SK-N-SH (cell line): ENCODE results near the gene SWAP70. TPM values are rescaled to one million over a fixed set of nuclear protein-coding genes. Genes with fewer than 3 reads are reported as not detected.

ENCODE experiments used
- CTCF ChIA-PET: fragments of 300-600, 350-600 bp; formaldehyde crosslinking; extraction: SDS; loops from one replicate; lab custom pipeline; 2021; lab: Yijun Ruan, JAX
- POLR2A ChIA-PET: fragments of 350-600 bp; sonication (Branson Sonifier 250); formaldehyde crosslinking; extraction: SDS; loops from one replicate; lab custom pipeline; 2020; ENCODE audit warnings: antibody characterized with exemption, inconsistent platforms; lab: Yijun Ruan, JAX
- DNase-seq: peaks from one replicate; pipeline ENCODE4 v3.0.0; 2012
- H2AFZ ChIP-seq: fragments of 200-600 bp; sonication (generic); 2 replicates; pipeline ENCODE4 v1.8.1; 2016; ENCODE audit warnings: antibody characterized with exemption, mild to moderate bottlenecking, low read depth
- H3F3A ChIP-seq: fragments of 200-600 bp; sonication (generic); replicated peaks from 2 replicates; pipeline ENCODE3; 2016; ENCODE audit warnings: antibody characterized with exemption, mild to moderate bottlenecking; ENCODE audit not compliant: insufficient read depth
- H3K27ac ChIP-seq, 2 experiments: fragments of 200-500 bp in 1 of 2; fragments of 200-600 bp in 1 of 2; sonication (Bioruptor generic) in 1 of 2; sonication (generic), shearing (Covaris generic) in 1 of 2; 2 replicates each; pipeline versions ENCODE4 v1.5.1 to v1.6.1; 2014 to 2016; ENCODE audit warnings: low read depth in 2 of 2, inconsistent platforms in 1 of 2, low read length in 1 of 2, mild to moderate bottlenecking in 1 of 2, mixed read lengths in 1 of 2
- H3K27me3 ChIP-seq: fragments of 200-600 bp; sonication (generic), shearing (Covaris generic); 2 replicates; pipeline ENCODE4 v1.6.1; 2016; ENCODE audit warnings: mixed run types; ENCODE audit not compliant: insufficient read depth
- H3K36me3 ChIP-seq, 2 experiments: fragments of 200-500 bp in 1 of 2; fragments of 200-600 bp in 1 of 2; sonication (Bioruptor generic) in 1 of 2; sonication (generic) in 1 of 2; replicated peaks in 1 of 2; 2 replicates each; pipeline versions ENCODE3 to v1.5.1; 2014 to 2016; ENCODE audit warnings: low read length in 1 of 2, mild to moderate bottlenecking in 1 of 2; ENCODE audit not compliant: insufficient read depth in 2 of 2, control insufficient read depth in 1 of 2
- H3K4me1 ChIP-seq, 2 experiments: fragments of 200-500 bp in 1 of 2; fragments of 200-600 bp in 1 of 2; sonication (Bioruptor generic) in 1 of 2; sonication (generic), shearing (Covaris generic) in 1 of 2; 2 replicates each; pipeline versions ENCODE4 v1.5.1 to v1.6.1; 2014 to 2016; ENCODE audit warnings: low read depth in 1 of 2, low read length in 1 of 2, mixed run types in 1 of 2; ENCODE audit not compliant: insufficient read depth in 2 of 2, control insufficient read depth in 1 of 2
- H3K4me2 ChIP-seq: fragments of 200-600 bp; sonication (generic), shearing (Covaris generic); 2 replicates; pipeline ENCODE4 v1.6.1; 2017; ENCODE audit warnings: mixed run types
- H3K4me3 ChIP-seq, 2 experiments: fragments of 200-500 bp in 1 of 2; fragments of 200-600 bp in 1 of 2; sonication (Bioruptor generic) in 1 of 2; sonication (generic), shearing (Covaris generic) in 1 of 2; 2 replicates each; pipeline versions ENCODE4 v1.5.1 to v1.8.1; 2014 to 2016; ENCODE audit warnings: low read depth in 2 of 2, inconsistent platforms in 1 of 2, low read length in 1 of 2, mild to moderate bottlenecking in 1 of 2, mixed read lengths in 1 of 2, moderate library complexity in 1 of 2
- H3K79me2 ChIP-seq: fragments of 200-600 bp; sonication (generic); 2 replicates; pipeline ENCODE4 v1.8.1; 2017; ENCODE audit warnings: mild to moderate bottlenecking; ENCODE audit not compliant: insufficient read depth
- H3K9ac ChIP-seq: fragments of 200-600 bp; sonication (generic); 2 replicates; pipeline ENCODE4 v1.6.1; 2017; ENCODE audit warnings: mixed run types
- H3K9me2 ChIP-seq: fragments of 200-600 bp; sonication (generic); 2 replicates; pipeline ENCODE4 v1.6.1; 2017; ENCODE audit warnings: mixed run types
- H3K9me3 ChIP-seq: fragments of 200-600 bp; sonication (generic); 2 replicates; pipeline ENCODE4 v1.6.1; 2017; ENCODE audit warnings: mixed run types, mild to moderate bottlenecking, moderate library complexity
- H4K20me1 ChIP-seq: fragments of 200-600 bp; sonication (generic); 2 replicates; pipeline ENCODE4 v1.6.1; 2017; ENCODE audit warnings: mild to moderate bottlenecking, mixed run types; ENCODE audit not compliant: insufficient read depth
- CHD2 ChIP-seq: fragments of 150-350 bp; IDR thresholded peaks from 2 replicates; pipeline ENCODE4 v1.6.1; 2018; ENCODE audit warnings: low read length; ENCODE audit not compliant: partially characterized antibody
- ELF1 ChIP-seq: IDR thresholded peaks from 2 replicates; pipeline ENCODE4 v1.4.0; 2012
- EZH2phosphoT487 ChIP-seq: fragments of 200-600 bp; sonication (generic); IDR thresholded peaks from 2 replicates; pipeline ENCODE4 v1.6.1; 2017; ENCODE audit warnings: low read depth, mixed run types, mild to moderate bottlenecking, antibody characterized with exemption, moderate library complexity, borderline replicate concordance
- FOSL2 ChIP-seq: IDR thresholded peaks from 2 replicates; pipeline ENCODE4 v1.4.0; 2012; ENCODE audit warnings: low read depth, mild to moderate bottlenecking, moderate library complexity, borderline replicate concordance
- FOXM1 ChIP-seq: IDR thresholded peaks from 2 replicates; pipeline ENCODE4 v1.4.0; 2012; ENCODE audit warnings: low read depth, mild to moderate bottlenecking
- GATA2 ChIP-seq: sonication (generic); formaldehyde crosslinking; IDR thresholded peaks from 2 replicates; pipeline ENCODE4 v1.5.0; 2020; ENCODE audit warnings: mild to moderate bottlenecking, missing genetic modification reagents
- SIN3A ChIP-seq: IDR thresholded peaks from 2 replicates; pipeline ENCODE4 v1.6.1; 2012; ENCODE audit warnings: low read depth, mild to moderate bottlenecking, low read length, moderate library complexity, borderline replicate concordance
- SMC3 ChIP-seq: IDR thresholded peaks from 2 replicates; pipeline ENCODE4 v1.6.1; 2012; ENCODE audit warnings: low read depth, low read length, improper control_type of control experiment
- TAF1 ChIP-seq: IDR thresholded peaks from 2 replicates; pipeline ENCODE4 v1.6.1; 2012; ENCODE audit warnings: low read depth, mild to moderate bottlenecking, low read length, moderate library complexity, borderline replicate concordance
- TEAD4 ChIP-seq: IDR thresholded peaks from 2 replicates; pipeline ENCODE4 v1.4.0; 2012; ENCODE audit warnings: mild to moderate bottlenecking, borderline replicate concordance; ENCODE audit not compliant: insufficient read depth
- WGBS: methylation state at CpG from one replicate; pipeline ENCODE4 v1.1.6; 2017; ENCODE audit warnings: low lambda C conversion rate; 5-methylcytosine and 5-hydroxymethylcytosine counted together
- polyA plus RNA-seq, 3 experiments: library from polyadenylated mRNA; depleted of rRNA; stranded (reverse); fragments of >200 nt; gene quantifications; 2 replicates each; pipeline ENCODE4 v1.2.3, GENCODE V29; 2012
- TF ChIP-seq, protein P1 (sequence below): IDR thresholded peaks from 2 replicates; pipeline ENCODE4 v1.6.1; 2012; ENCODE audit warnings: mild to moderate bottlenecking, low read depth, low read length, moderate library complexity
- TF ChIP-seq, protein P2 (sequence below): fragments of 150-350 bp; IDR thresholded peaks from 2 replicates; pipeline ENCODE4 v1.6.1; 2017; ENCODE audit warnings: antibody characterized with exemption, low read length, low read depth, borderline replicate concordance
- TF ChIP-seq, protein P3 (sequence below): IDR thresholded peaks from 2 replicates; pipeline ENCODE4; 2012
- TF ChIP-seq, protein P4 (sequence below): IDR thresholded peaks from 2 replicates; pipeline ENCODE4 v1.4.0; 2012; ENCODE audit warnings: low read depth, borderline replicate concordance
- TF ChIP-seq, protein P5 (sequence below): fragments of 150-350 bp; IDR thresholded peaks from 2 replicates; pipeline ENCODE4 v1.6.1; 2016; ENCODE audit warnings: mild to moderate bottlenecking, low read depth, low read length

The SWAP70 gene
- polyA plus RNA-seq, 1 of the 3 experiments (the other 2 are of a cell fraction) = 10.6 TPM

DNA sequence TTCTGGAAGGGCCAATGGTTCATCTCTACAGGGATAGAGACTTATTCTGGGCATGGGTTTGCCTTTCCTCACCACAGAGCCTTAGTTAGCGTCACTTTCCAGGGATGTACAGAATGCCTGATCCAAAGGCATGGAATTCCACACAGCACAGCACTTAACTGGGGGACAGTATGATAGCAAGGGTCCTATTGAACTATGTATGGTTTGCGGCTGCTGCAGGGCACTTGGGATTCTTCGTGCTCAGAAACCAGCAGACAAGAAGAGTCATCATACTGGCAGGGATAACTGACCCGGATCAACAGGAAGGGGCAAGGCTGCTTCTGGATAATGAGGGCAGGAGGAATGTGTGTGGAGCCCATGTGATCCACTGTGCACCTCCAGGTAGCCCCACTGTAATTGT lies 105.7 kb downstream of the SWAP70 start (continued):
- no peak for TF ChIP-seq CHD2
- no peak for TF ChIP-seq TAF1
- TF ChIP-seq SIN3A = no peak
- no peak for TF ChIP-seq ELF1
- TF ChIP-seq, all 33 proteins: peak for 0

DNA sequence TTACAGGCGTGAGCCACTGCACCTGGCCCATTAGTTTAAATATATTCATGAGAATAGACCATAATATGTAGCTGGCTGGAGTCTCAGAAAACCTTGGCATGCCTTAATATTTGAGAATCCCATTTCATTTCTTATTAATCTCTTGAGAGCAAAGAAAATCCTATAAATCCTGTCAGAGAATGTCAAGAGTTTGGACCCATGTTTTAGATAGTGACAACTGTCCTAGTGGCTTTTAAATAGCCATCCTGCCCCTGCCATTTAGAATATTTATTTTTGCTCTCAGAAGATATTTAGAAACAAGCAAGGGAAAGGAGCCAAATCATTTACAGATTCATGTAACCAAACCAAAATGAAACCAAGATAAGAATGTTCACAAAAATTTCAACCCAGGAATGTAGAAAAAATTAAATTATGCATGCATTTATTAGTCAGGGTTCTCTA lies 107.2 kb downstream of the SWAP70 start:
- POLR2A ChIA-PET = no interaction called here
- Histone ChIP-seq H3K36me3 (peaks cover 0 to 3% of the 10 kb centered on the region in 2 experiments), H3K9me3 (no peaks in the 10 kb centered on the region), H4K20me1 (no peaks in the 10 kb centered on the region), H3K4me3 (no peak overlapping the region), H3K27me3 (no peaks in the 10 kb centered on the region), H3F3A (peaks cover 21% of the 10 kb centered on the region), H2AFZ (no peak overlapping the region), H3K4me1 (peaks cover 9 to 10% of the 10 kb centered on the region in 2 experiments; a peak in 3 of 4 replicates), H3K27ac (no peak overlapping the region), H3K79me2 (no peaks in the 10 kb centered on the region), H3K4me2 (no peak overlapping the region), H3K9ac (no peak overlapping the region), H3K9me2 (no peaks in the 10 kb centered on the region)
- no peak for TF ChIP-seq FOXM1
- TF ChIP-seq, protein P1, sequence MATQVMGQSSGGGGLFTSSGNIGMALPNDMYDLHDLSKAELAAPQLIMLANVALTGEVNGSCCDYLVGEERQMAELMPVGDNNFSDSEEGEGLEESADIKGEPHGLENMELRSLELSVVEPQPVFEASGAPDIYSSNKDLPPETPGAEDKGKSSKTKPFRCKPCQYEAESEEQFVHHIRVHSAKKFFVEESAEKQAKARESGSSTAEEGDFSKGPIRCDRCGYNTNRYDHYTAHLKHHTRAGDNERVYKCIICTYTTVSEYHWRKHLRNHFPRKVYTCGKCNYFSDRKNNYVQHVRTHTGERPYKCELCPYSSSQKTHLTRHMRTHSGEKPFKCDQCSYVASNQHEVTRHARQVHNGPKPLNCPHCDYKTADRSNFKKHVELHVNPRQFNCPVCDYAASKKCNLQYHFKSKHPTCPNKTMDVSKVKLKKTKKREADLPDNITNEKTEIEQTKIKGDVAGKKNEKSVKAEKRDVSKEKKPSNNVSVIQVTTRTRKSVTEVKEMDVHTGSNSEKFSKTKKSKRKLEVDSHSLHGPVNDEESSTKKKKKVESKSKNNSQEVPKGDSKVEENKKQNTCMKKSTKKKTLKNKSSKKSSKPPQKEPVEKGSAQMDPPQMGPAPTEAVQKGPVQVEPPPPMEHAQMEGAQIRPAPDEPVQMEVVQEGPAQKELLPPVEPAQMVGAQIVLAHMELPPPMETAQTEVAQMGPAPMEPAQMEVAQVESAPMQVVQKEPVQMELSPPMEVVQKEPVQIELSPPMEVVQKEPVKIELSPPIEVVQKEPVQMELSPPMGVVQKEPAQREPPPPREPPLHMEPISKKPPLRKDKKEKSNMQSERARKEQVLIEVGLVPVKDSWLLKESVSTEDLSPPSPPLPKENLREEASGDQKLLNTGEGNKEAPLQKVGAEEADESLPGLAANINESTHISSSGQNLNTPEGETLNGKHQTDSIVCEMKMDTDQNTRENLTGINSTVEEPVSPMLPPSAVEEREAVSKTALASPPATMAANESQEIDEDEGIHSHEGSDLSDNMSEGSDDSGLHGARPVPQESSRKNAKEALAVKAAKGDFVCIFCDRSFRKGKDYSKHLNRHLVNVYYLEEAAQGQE = no peak
- no peak for TF ChIP-seq SMC3
- no peak for TF ChIP-seq CHD2
- no peak for TF ChIP-seq GATA2
- no peak for TF ChIP-seq FOSL2
- 83% methylated on average over 1 of the region's 1 CpG for WGBS
- no peak for DNase-seq
- CTCF ChIA-PET = no interaction called here

DNA sequence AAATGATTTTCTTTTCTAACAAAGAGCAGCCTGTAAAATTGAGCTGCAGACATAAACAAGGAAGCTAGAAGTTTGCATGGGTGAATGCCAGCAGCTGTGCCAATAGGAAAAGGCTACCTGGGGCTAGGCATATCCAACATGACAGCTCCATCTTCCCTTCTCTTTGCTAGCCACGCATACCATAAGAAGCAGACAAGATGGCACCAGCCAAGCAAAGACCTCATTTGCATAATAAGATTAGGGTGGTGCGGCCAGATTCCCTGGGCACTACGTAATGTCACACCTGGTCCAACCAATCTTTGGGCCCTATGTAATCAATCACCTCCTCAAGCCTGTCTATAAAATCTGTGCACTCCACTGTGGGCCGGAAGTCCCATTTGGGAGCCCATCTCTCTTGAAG lies 108.3 kb downstream of the SWAP70 start:
- ChIA-PET POLR2A (interaction anchor here (0.6 kb wide), 1 partner anchor 65 kb away, joined by 4 read pairs; no protein-coding TSS in a partner anchor), CTCF (interaction anchor here (1.7 kb wide), 1 partner anchor 14 kb away, joined by 5 read pairs; no protein-coding TSS in a partner anchor)
- Histone ChIP-seq H3K27me3 (no peaks in the 10 kb centered on the region), H3K4me2 (no peak overlapping the region), H3K4me3 (no peak overlapping the region), H3K27ac (no peak overlapping the region), H3K9me3 (no peaks in the 10 kb centered on the region), H3K9me2 (no peaks in the 10 kb centered on the region), H3K36me3 (peaks cover 3% of the 10 kb centered on the region in 2 experiments), H4K20me1 (no peaks in the 10 kb centered on the region), H2AFZ (no peak overlapping the region), H3K79me2 (no peaks in the 10 kb centered on the region), H3F3A (peaks cover 26% of the 10 kb centered on the region), H3K9ac (no peak overlapping the region), H3K4me1 (peaks cover 3 to 17% of the 10 kb centered on the region in 2 experiments; a peak in 3 of 4 replicates)
- TF ChIP-seq SIN3A (no peak), SMC3 (no peak), TAF1 (no peak), ELF1 (no peak), EZH2phosphoT487 (no peak), FOXM1 (no peak), TEAD4 (no peak)
- TF ChIP-seq, protein P2, sequence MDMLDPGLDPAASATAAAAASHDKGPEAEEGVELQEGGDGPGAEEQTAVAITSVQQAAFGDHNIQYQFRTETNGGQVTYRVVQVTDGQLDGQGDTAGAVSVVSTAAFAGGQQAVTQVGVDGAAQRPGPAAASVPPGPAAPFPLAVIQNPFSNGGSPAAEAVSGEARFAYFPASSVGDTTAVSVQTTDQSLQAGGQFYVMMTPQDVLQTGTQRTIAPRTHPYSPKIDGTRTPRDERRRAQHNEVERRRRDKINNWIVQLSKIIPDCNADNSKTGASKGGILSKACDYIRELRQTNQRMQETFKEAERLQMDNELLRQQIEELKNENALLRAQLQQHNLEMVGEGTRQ = no peak
- TF ChIP-seq, protein P3, sequence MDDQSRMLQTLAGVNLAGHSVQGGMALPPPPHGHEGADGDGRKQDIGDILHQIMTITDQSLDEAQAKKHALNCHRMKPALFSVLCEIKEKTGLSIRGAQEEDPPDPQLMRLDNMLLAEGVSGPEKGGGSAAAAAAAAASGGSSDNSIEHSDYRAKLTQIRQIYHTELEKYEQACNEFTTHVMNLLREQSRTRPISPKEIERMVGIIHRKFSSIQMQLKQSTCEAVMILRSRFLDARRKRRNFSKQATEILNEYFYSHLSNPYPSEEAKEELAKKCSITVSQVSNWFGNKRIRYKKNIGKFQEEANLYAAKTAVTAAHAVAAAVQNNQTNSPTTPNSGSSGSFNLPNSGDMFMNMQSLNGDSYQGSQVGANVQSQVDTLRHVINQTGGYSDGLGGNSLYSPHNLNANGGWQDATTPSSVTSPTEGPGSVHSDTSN = no peak
- TF ChIP-seq, protein P4, sequence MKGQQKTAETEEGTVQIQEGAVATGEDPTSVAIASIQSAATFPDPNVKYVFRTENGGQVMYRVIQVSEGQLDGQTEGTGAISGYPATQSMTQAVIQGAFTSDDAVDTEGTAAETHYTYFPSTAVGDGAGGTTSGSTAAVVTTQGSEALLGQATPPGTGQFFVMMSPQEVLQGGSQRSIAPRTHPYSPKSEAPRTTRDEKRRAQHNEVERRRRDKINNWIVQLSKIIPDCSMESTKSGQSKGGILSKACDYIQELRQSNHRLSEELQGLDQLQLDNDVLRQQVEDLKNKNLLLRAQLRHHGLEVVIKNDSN = no peak
- TF ChIP-seq, protein P5, sequence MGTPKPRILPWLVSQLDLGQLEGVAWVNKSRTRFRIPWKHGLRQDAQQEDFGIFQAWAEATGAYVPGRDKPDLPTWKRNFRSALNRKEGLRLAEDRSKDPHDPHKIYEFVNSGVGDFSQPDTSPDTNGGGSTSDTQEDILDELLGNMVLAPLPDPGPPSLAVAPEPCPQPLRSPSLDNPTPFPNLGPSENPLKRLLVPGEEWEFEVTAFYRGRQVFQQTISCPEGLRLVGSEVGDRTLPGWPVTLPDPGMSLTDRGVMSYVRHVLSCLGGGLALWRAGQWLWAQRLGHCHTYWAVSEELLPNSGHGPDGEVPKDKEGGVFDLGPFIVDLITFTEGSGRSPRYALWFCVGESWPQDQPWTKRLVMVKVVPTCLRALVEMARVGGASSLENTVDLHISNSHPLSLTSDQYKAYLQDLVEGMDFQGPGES = no peak
- DNase-seq = no peak
- 96% methylated on average over 4 of the region's 4 CpGs for WGBS
